ENCODE measurements around the gene ARIH2. TPM values are rescaled to one million over a fixed set of nuclear protein-coding genes. Genes with fewer than 3 reads are reported as not detected.

Gene ARIH2
- total and polyA plus RNA-seq, 7 donors, result 59.5 to 163 (median 110) TPM

DNA sequence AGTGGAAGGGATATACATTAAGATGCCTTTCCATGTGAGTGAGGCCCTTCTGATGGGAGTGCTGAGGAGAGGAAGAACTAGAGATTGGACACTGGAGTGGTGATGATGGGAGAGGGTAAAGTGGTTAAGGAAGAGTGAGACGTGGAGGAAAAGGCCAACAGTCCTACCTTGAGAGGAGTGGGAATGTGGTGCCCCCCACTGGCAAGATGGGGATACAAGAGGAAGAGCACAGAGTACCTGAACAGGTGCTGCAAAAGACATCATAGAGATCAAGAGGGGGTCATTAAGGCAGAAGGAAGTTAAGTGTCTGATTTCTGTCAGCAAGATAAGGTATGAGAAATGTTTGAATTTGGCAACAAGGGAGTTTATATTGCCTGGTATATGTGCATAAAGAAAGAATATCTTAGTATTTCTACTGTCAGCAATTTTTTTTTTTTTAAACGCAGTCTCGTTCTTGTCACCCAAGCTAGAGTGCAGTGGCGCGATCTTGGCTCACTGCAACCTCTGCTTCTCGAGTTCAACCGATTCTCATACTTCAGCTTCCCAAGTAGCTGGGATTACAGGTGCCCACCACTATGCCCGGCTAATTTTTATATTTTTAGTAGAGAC, 34.0 kb downstream of the ARIH2 start:
- 39 to 65% (median 41%) methylated on average over 8 of the region's 8 CpGs for WGBS, 3 donors
- ATAC-seq (peak; percentile 33 to 73 (median 60)), DNase-seq (no peak)
- H3K4me1 ChIP-seq, result peaks cover 29% of the 10 kb centered on the region
- TF ChIP-seq, protein P1, sequence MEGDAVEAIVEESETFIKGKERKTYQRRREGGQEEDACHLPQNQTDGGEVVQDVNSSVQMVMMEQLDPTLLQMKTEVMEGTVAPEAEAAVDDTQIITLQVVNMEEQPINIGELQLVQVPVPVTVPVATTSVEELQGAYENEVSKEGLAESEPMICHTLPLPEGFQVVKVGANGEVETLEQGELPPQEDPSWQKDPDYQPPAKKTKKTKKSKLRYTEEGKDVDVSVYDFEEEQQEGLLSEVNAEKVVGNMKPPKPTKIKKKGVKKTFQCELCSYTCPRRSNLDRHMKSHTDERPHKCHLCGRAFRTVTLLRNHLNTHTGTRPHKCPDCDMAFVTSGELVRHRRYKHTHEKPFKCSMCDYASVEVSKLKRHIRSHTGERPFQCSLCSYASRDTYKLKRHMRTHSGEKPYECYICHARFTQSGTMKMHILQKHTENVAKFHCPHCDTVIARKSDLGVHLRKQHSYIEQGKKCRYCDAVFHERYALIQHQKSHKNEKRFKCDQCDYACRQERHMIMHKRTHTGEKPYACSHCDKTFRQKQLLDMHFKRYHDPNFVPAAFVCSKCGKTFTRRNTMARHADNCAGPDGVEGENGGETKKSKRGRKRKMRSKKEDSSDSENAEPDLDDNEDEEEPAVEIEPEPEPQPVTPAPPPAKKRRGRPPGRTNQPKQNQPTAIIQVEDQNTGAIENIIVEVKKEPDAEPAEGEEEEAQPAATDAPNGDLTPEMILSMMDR (IDR thresholded peaks at IDR 0.05), result peak; percentile 42
- H3K4me3 ChIP-seq, result no peak overlapping the region
- no peak overlapping the region for H3K27ac ChIP-seq
- no peaks in the 10 kb centered on the region for H3K9me3 ChIP-seq
- peaks cover 0 to 19% of the 10 kb centered on the region in 2 donors for H3K36me3 ChIP-seq (ENCODE audit: insufficient read depth in 1 of 2, low read depth in 1 of 2)
- intact Hi-C loops (cut with DNase I), result no loop called here
- H3K27me3 ChIP-seq (ENCODE audit: insufficient read depth in 3 of 3, low read length in 2 of 3), result no peaks in the 10 kb centered on the region

DNA sequence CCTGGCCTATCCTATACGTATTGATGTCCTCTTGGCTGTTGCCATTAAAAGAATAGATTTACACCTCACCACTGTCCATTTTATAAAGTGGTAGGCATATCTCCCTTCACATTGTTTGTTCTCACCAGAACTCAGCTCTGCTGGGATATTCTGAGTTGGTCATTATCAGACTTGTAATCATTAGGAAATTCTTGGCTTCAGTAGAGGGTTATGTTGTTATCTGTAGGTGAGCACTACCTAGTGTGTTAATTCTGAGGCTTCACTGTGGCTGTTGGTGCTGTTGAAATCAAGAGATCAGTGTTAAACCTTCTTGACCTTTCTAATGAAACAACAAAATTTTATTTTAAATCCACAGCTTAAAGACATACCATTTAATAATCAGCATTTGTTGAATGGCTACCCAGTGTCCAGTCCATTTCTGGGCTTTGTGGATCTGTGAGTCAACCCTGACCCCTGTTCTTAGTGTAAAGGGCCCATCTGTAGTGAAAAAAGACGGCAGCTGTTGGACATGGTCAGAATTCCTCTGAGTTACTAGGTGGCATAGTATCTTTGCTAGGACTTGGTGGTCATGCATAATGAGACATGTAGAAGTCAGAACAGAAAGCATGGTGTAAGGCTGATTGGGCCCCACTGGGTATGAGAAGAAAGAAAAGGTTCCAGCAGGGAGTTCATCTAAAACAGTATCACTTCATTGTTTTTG, 38.5 kb downstream of the ARIH2 start:
- H3K36me3 ChIP-seq (ENCODE audit: insufficient read depth in 1 of 2, low read depth in 1 of 2), result peaks cover 0 to 43% of the 10 kb centered on the region in 2 donors
- intact Hi-C loops (cut with DNase I), result no loop called here
- DNase-seq, result no peak
- H3K9me3 ChIP-seq, result no peaks in the 10 kb centered on the region
- ATAC-seq, result peak in 1 of 4 donors; percentile 26
- H3K4me1 ChIP-seq, result peaks cover 13% of the 10 kb centered on the region
- H3K27me3 ChIP-seq (ENCODE audit: insufficient read depth in 3 of 3, low read length in 2 of 3), result no peaks in the 10 kb centered on the region
- WGBS, 3 donors, result 68 to 72% (median 69%) methylated on average over 2 of the region's 2 CpGs
- no peak overlapping the region for H3K4me3 ChIP-seq
- H3K27ac ChIP-seq, result peak overlapping the region; percentile 27
- TF ChIP-seq, protein P1 (IDR thresholded peaks at IDR 0.05), result no peak

DNA sequence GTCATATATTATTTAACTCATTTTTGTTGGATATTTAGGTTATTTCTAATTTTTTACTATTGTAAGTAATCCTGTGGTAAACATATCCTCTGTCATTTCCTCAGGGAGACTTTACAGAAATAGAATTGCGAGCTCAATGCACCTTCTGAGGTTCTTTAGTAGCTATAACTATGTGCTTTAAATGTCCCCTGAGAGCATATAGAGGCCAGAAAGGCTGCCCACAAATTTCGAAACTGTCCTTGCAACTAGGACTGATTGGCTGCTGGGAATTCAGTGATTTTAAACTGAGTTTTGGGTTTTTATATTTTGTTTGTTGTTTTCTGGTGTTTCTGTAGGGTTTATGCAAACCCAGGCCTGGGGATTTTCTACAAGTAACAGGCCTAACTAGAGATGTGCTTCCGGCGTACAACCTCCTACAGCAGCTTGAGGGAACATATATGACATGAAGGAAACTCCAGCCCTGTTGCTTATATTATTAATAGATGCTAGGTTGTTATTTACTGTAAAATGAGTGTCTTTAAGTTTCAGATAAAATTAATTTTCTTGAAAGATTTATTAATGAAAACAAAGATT, 42.3 kb downstream of the ARIH2 start:
- ATAC-seq (no peak), DNase-seq (no peak)
- TF ChIP-seq, protein P1 (IDR thresholded peaks at IDR 0.05), result no peak
- H3K27me3 ChIP-seq (ENCODE audit: insufficient read depth in 3 of 3, low read length in 2 of 3), result no peaks in the 10 kb centered on the region
- intact Hi-C loops (cut with DNase I), result no loop called here
- H3K27ac ChIP-seq, result peak overlapping the region; percentile 27
- H3K36me3 ChIP-seq (ENCODE audit: insufficient read depth in 1 of 2, low read depth in 1 of 2), result peaks cover 2 to 63% of the 10 kb centered on the region in 2 donors
- H3K4me1 ChIP-seq, result peaks cover 12% of the 10 kb centered on the region
- H3K9me3 ChIP-seq, result no peaks in the 10 kb centered on the region
- H3K4me3 ChIP-seq, result no peak overlapping the region
- WGBS, 3 donors, result 58 to 71% (median 60%) methylated on average over 4 of the region's 4 CpGs

DNA sequence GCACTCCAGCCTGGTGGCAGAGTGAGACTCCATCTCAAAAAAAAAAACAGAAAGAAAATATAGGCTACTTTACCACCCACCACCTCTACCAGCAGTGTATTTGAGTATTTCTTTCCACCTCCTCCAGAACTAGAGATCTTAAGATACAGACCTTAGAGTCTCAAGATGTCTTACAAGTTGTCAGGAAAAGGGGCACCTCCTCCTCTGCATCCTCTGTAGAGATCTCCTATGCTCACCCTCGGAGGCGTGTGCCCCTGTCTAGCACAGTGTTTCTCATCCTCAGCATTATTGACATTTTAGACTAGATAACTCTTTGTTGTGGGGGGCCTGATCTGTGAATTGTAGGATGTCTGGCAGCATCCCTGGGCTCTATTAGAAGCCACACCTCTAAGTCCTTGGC, 43.7 kb downstream of the ARIH2 start:
- peaks cover 25% of the 10 kb centered on the region for H3K4me1 ChIP-seq
- intact Hi-C loops (cut with DNase I), result no loop called here
- H3K4me3 ChIP-seq, result no peak overlapping the region
- peaks cover 2 to 76% of the 10 kb centered on the region in 2 donors for H3K36me3 ChIP-seq (ENCODE audit: insufficient read depth in 1 of 2, low read depth in 1 of 2)
- ATAC-seq, result no peak
- TF ChIP-seq, protein P1 (IDR thresholded peaks at IDR 0.05), result no peak
- no peaks in the 10 kb centered on the region for H3K27me3 ChIP-seq (ENCODE audit: insufficient read depth in 3 of 3, low read length in 2 of 3)
- WGBS, 3 donors, result 86 to 93% (median 93%) methylated on average over 2 of the region's 2 CpGs
- H3K9me3 ChIP-seq, result no peaks in the 10 kb centered on the region
- DNase-seq, result no peak
- no peak overlapping the region for H3K27ac ChIP-seq
